Small intestine (tissue), 7 donors: ENCODE measurements around the gene YBX1. TPM values are rescaled to one million over a fixed set of nuclear protein-coding genes. Genes with fewer than 3 reads are reported as not detected.

Experiments
- DNase-seq, 2 donors: peaks; one replicate each; pipeline versions ENCODE4 v3.0.0 to v3.0.0-alpha.2; 2013
- FAIRE-seq: peaks from 2 replicates; lab custom pipeline; 2012; peaks lifted over from hg19 to GRCh38; lab: Jason Lieb, UNC
- H3K27ac ChIP-seq, 3 donors: one replicate each; pipeline ENCODE4 v1.5.1; 2013; ENCODE audit warnings: low read length in 2 of 3, mild to moderate bottlenecking in 2 of 3, control low read depth in 1 of 3, inconsistent platforms in 1 of 3, low read depth in 1 of 3, moderate library complexity in 1 of 3
- H3K27me3 ChIP-seq, 3 donors: one replicate each; pipeline ENCODE4 v1.6.1; 2013; ENCODE audit warnings: low read length in 3 of 3, inconsistent platforms in 1 of 3; ENCODE audit not compliant: control insufficient read depth in 3 of 3, insufficient read depth in 3 of 3
- H3K36me3 ChIP-seq, 3 donors: one replicate each; pipeline ENCODE4 v1.6.1; 2013; ENCODE audit warnings: low read length in 3 of 3, inconsistent platforms in 1 of 3, low read depth in 1 of 3, mild to moderate bottlenecking in 1 of 3, moderate library complexity in 1 of 3; ENCODE audit not compliant: control insufficient read depth in 3 of 3, insufficient read depth in 2 of 3
- H3K4me1 ChIP-seq, 3 donors: one replicate each; pipeline ENCODE4 v1.6.1; 2013; ENCODE audit warnings: low read length in 2 of 3, inconsistent platforms in 1 of 3, low read depth in 1 of 3, mild to moderate bottlenecking in 1 of 3, moderate library complexity in 1 of 3; ENCODE audit not compliant: control insufficient read depth in 3 of 3, insufficient read depth in 2 of 3
- H3K4me3 ChIP-seq, 3 donors: one replicate each; pipeline ENCODE4 v1.5.1; 2013; ENCODE audit warnings: low read length in 3 of 3, control low read depth in 1 of 3, inconsistent platforms in 1 of 3, low read depth in 1 of 3, mild to moderate bottlenecking in 1 of 3, moderate library complexity in 1 of 3
- H3K9me3 ChIP-seq, 2 donors: one replicate each; pipeline ENCODE4 v1.6.1; 2013; ENCODE audit warnings: low read depth in 1 of 2, low read length in 1 of 2; ENCODE audit not compliant: control insufficient read depth in 2 of 2, insufficient read depth in 1 of 2
- WGBS, 3 donors: extraction: QIAGEN DNeasy Blood & Tissue Kit; methylation state at CpG; one replicate each; pipeline ENCODE4 v1.1.7; 2013; 5-methylcytosine and 5-hydroxymethylcytosine counted together
- polyA plus RNA-seq, 4 donors: library from polyadenylated mRNA; stranded (reverse) in 3 of 4; unstranded in 1 of 4; fragments of 200-250 nt in 3 of 4; fragments of 120-200 nt in 1 of 4; gene quantifications; one replicate each; pipeline versions ENCODE4 v1.2.1 to v1.2.3, GENCODE V29; 2013
- donor health status: healthy with polysubstance abuse.
- donor health status: control.
- donor health status: control.
- donor health status: Bipolar disorder and iron deficiency.
- donor health status: healthy.

Gene YBX1
- polyA plus RNA-seq, 4 donors: 509 to 779 (median 590) TPM

DNA sequence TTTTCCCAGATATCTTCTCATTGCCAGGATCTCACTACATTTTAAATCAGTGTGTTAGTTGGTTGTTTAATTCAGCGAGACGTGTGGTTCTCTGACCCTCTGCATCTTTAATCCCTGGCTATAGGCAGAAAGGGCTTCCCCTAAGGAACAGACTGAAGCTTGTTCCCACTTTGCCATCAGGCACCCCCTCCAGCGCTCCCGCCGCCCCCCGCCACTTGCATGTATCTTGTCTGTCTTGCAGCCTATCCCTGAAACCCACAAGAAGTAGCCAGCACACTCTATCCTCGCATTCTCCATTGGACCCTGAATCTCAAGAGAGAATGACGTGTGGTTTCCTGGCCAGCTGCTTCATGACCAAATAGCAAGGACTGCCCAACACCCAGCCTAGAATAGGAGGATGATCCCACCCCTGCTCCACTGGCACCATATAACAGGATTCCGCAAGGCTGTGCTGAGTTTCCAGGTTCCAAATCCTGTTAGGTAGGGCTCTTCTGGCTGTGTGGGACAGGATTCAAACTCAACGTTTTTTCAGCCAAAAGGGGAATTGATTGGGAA is 50.0 kb downstream of the YBX1 start:
- no peak for FAIRE-seq
- Histone ChIP-seq H3K27ac (no peak overlapping the region), H3K27me3 (no peaks in the 10 kb centered on the region)

DNA sequence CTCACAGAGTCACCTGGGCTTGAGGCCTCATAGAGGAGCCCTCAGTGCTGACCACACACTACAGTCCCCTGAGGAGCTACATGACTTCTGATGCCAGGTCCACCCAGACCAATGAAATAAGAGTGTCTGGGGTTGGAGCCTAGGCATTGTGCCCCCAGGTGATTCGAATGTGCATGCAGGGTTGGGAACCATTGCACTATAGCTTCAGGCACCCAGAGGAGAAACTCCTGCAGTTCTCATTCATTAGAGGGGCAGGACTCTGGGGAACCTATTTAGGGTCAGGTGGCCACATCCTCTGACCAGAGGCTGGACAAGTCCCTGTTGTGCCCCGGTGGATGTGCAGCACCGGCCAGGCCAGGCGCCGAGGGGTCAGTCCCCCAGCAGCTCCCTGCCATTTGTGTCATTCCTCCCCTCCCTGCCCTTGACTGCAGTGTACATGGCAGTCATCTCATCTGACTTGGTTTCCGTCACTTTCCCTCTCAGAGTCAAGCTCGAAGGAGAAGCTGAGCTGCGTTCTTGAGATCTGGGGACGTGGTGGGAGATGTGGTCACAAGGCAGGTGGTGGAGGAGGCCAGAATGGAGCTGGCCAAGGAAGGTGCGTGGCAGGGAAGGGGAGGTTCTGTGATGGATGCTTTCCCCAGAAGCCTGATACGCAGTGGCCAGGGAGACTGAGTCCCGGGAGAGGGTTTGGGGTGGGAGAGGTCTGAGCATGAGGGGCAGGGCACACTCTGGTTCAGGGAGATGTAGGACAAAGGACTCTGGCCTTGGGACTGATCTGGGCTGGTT is 51.4 kb downstream of the YBX1 start:
- FAIRE-seq: no peak

More for the DNA sequence above, 50.0 kb downstream of the YBX1 start:
- H3K4me3 ChIP-seq: no peak overlapping the region
- H3K9me3 ChIP-seq: no peaks in the 10 kb centered on the region
- no peaks in the 10 kb centered on the region for H3K36me3 ChIP-seq
- DNase-seq: no peak
- WGBS, 3 donors: 76 to 81% (median 80%) methylated on average over 10 of the region's 10 CpGs
- H3K4me1 ChIP-seq: peaks cover 0 to 16% (median 2%) of the 10 kb centered on the region in 3 donors

DNA sequence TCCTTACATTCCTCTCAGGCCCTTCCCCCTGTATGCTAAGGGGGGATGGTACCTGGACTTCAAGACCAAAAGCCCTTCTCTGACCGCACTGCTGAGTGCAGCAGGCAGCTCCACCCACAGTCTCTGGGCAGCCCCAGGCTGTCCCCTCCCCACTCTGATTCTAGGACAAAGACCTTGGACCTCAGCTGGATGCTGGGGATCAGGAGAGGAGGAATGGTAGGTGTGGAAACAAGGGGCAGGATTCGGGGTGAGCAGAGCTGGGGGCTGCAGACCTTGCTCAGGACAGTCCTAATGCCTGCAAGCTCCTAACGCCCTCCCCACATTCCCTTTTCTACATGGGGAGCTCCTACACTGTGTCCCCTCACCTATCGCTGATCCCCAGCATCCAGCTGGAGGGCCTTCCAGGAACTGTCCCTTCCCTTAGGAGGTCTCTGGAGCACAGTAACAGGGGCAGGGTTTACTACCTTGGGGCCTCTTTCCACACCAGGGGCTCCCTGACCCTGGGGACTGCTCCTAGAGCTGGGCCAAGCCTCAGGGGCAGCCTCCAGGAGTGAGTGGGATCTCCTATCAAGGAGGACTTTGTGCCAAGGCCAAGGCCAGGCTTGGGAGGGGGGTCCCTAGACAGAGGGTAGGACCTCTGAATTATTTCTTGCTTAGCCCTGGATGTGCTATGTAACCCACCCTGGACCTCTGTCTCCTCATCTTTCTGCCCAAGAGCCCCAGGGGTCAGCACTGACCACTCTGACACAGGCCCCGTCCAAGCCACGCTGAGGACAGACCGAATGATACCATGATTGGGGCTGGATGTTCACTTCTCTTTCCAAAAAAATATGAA is 52.2 kb downstream of the YBX1 start:
- WGBS, 3 donors: 79 to 85% (median 83%) methylated on average over 7 of the region's 7 CpGs
- no peak overlapping the region for H3K27ac ChIP-seq
- H3K4me3 ChIP-seq: no peak overlapping the region
- no peaks in the 10 kb centered on the region for H3K27me3 ChIP-seq
- no peaks in the 10 kb centered on the region for H3K9me3 ChIP-seq
- FAIRE-seq (no peak), DNase-seq (peak in 1 of 2 donors; percentile 62)
- H3K4me1 ChIP-seq: peaks cover 0 to 16% (median 2%) of the 10 kb centered on the region in 3 donors
- H3K36me3 ChIP-seq: no peaks in the 10 kb centered on the region

More for the DNA sequence above, 51.4 kb downstream of the YBX1 start:
- WGBS, 3 donors: 82 to 88% (median 87%) methylated on average over 12 of the region's 12 CpGs
- Histone ChIP-seq H3K9me3 (no peaks in the 10 kb centered on the region), H3K4me1 (peaks cover 0 to 16% (median 2%) of the 10 kb centered on the region in 3 donors), H3K4me3 (no peak overlapping the region), H3K27ac (no peak overlapping the region), H3K36me3 (no peaks in the 10 kb centered on the region), H3K27me3 (no peaks in the 10 kb centered on the region)
- DNase-seq: no peak

DNA sequence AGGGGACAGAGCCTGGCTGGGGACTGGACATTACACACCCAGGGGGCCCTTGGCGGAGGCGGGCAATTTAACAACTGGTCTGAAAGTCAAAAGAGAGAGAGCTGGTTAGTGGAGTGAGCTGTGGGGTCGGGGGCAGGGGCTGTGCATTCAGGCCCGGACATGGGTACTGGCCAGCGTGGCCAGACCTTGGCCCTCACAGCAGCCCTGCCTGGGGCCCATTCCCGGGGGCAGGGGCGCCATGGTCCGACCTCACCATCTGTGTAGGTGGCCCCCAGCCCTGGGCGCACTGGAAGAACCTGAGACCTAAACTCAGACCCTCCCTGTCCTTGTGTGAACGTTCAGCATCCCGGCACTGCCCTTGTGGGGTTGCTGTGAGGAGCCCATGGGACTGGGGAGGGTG is 52.8 kb downstream of the YBX1 start:
- peaks cover 0 to 21% (median 2%) of the 10 kb centered on the region in 3 donors for H3K4me1 ChIP-seq
- DNase-seq: no peak
- H3K36me3 ChIP-seq: no peaks in the 10 kb centered on the region
- 86 to 91% (median 90%) methylated on average over 10 to 11 of the region's 11 CpGs for WGBS, 3 donors
- H3K9me3 ChIP-seq: no peaks in the 10 kb centered on the region
- no peak overlapping the region for H3K4me3 ChIP-seq
- no peak overlapping the region for H3K27ac ChIP-seq
- FAIRE-seq: no peak
- no peaks in the 10 kb centered on the region for H3K27me3 ChIP-seq

DNA sequence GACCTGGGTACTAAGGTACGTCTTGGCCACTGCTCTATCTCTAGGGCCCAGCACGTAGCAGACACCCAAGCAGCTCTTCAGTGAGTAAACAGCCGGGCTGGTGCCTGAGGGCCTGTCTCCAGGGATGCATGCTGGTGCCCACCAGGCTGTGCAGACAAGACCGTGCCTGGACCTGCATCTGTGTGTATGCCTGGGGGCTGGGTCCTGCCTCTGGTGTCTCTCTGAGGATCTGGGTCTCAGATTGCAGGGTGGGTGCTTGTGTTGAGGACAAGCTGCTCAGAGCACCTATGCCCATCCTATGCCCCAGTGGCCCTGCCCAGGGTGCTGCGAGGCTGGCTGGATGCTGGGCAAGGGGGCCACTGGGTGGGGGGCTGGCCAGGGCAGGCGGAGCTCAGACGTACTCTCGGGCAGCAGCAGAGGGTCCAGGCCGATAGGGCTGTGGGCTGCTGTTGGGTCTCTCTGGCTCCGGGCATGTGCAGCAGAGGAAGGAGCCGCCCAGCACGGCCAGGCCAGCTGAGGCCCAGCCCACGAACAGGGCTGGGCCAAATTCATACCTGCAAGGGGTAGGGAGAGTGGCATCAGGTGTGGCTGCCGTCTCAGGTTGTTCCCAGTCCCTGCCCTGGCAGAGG is 53.4 kb downstream of the YBX1 start:
- Histone ChIP-seq H3K27me3 (no peaks in the 10 kb centered on the region), H3K4me1 (peaks cover 0 to 26% (median 2%) of the 10 kb centered on the region in 3 donors), H3K4me3 (no peak overlapping the region), H3K27ac (no peak overlapping the region), H3K36me3 (no peaks in the 10 kb centered on the region), H3K9me3 (no peaks in the 10 kb centered on the region)
- peak in 1 of 2 donors; percentile 49 for DNase-seq
- WGBS, 3 donors: 65 to 78% (median 66%) methylated on average over 13 to 14 of the region's 14 CpGs
- no peak for FAIRE-seq

DNA sequence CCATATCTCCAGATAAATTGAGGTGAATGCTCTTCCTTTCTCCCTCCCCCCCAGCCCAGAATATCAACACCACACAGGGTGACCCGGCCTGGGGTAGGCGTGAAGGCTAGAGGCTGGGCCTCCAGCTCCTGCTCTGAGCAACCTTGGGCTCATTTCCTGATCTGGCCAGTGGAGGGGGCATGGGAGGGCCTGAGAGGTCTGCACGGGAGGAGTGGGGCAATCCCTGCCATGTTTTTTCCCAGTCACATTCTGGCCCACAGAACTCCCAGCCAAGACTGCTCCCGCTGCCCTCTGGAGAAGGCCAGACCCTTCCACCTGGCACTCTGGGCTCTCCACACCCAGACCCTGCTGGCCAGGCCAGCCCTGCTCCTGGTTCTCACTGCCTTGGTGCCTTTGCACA is 53.9 kb downstream of the YBX1 start:
- Histone ChIP-seq H3K9me3 (no peaks in the 10 kb centered on the region), H3K4me3 (no peak overlapping the region), H3K27me3 (no peaks in the 10 kb centered on the region), H3K4me1 (peaks cover 0 to 29% (median 2%) of the 10 kb centered on the region in 3 donors), H3K36me3 (no peaks in the 10 kb centered on the region), H3K27ac (no peak overlapping the region)
- 44 to 64% (median 59%) methylated on average over 2 to 4 of the region's 4 CpGs for WGBS, 3 donors
- no peak for FAIRE-seq
- peak; percentile 50 to 54 for DNase-seq

DNA sequence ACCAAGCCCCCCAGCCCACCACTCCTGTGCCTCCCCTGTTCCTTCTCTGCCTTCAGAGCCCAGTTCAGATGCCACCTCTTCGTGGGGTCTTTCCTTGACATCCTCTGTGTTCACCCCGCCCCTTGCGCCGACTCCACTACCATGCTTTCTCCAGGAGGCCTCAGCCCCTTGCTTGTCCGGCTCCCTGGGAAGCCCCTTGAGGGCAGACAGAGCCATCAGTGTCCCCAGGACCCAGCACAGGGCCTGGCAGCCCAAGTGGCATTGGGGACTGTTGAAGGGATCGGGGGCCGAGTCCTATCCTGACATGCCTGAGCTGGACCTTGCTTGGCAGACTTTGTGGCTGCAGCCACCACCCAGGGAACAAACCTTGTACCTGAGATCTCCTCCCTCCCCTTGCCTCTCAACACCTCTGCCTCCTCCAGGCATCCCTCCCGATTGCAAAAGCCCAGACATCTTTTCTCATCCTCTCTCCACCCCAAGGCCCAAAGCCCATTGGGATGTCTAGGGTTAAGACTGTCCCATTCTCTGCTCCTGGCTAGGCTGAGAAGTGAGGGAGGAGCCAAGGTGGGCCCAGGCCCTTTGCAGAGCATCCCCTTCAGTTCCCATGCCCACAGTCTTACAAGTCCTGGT is 54.5 kb downstream of the YBX1 start:
- no peaks in the 10 kb centered on the region for H3K27me3 ChIP-seq
- no peak overlapping the region for H3K27ac ChIP-seq
- no peak for DNase-seq
- H3K36me3 ChIP-seq: no peaks in the 10 kb centered on the region
- peaks cover 0 to 29% (median 2%) of the 10 kb centered on the region in 3 donors for H3K4me1 ChIP-seq
- WGBS, 3 donors: 84 to 97% (median 90%) methylated on average over 7 to 8 of the region's 8 CpGs
- no peak for FAIRE-seq
- no peak overlapping the region for H3K4me3 ChIP-seq
- no peaks in the 10 kb centered on the region for H3K9me3 ChIP-seq
